HTERT RPE-1 (cell line): ENCODE results near the gene SMURF1.

Experiments used
- in situ Hi-C: fragments of 300-500 bp; cut with MboI; formaldehyde crosslinking; loops from 4 replicates; pipeline ENCODE4 v1.14.3; 2020; ENCODE audit warnings: low sequenced_read_pairs

The SMURF1 gene

DNA sequence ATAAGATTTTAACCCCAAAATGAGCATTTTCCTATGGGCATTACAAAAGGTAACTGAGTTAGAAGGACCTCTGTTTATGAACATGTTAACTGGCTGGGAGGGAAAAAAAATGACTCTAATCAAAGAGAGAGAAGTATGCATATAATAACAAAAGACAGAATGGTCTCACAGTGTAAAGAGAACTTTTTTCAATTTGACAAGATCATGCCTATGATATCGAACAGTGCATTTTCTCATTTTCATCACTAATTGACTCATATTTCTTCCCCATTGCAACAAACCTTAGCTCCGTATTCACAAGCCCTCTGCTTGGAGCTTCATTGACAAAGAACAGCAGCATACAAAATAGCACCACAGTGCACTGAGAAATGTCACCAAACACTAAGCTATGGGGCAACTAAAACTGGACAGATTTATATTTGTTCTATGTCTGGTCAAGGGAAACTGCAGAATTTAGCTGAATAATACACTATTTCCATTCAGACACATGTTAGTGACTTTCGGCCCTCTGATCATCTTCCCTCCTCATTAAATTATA is 45.6 kb downstream of the SMURF1 start:
- in situ Hi-C loops: no loop called here

DNA sequence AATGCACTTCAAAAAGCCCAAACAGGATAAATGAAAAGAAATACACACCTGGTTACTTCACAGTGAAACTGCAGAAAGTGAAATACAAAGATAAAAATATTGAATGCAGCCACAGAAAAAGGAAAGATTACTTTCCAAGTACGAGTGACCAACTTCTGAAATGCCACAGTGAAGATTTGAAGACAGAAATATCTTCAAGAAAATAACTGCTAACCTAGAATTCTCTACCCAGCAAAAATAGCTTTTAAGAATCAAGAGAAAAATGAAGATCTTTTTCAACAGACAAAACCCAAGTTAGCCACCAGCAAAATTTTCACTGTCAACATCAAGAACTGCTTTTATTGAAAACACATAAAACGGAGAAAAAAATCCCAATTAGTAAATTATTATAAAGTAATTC is 46.2 kb downstream of the SMURF1 start:
- in situ Hi-C loops: no loop called here

DNA sequence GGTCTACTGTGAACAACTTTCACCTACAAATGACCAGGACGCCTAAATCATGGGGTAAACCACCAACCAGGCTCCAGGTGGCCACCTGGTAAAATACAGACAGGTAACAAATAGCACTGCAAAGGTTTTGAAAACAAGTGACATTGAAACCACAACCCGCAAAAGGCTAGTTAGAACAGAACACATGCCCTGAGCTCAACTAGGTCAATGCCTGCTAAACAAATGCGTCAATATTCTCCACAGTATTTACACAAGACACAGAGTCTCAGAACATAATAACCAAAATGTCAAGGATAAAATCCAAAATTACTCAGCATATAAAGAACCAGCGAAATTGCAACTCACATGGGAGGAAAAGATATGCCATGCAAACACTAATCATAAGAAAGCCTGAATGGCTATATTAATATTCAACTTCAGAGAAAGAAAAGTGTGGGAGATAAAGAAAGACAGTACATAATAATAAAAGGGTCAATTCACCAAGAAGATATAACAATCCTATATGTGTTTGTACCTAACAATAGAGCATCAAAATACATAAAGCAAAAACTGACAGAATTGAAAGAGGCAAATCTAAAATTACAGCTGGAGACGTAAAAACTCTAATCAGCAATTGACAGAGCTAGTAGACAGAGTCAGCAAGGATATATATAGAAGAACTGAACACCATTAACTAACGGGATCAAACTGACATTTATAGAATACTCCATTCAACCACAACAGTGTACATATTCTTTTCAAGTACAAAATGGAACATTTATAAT is 47.6 kb downstream of the SMURF1 start:
- in situ Hi-C loops: no loop called here

- in situ Hi-C loops: no loop called here
Observed at GRCh38 chr7:99095698-99096097, 48.2 kb downstream of the SMURF1 start.

DNA sequence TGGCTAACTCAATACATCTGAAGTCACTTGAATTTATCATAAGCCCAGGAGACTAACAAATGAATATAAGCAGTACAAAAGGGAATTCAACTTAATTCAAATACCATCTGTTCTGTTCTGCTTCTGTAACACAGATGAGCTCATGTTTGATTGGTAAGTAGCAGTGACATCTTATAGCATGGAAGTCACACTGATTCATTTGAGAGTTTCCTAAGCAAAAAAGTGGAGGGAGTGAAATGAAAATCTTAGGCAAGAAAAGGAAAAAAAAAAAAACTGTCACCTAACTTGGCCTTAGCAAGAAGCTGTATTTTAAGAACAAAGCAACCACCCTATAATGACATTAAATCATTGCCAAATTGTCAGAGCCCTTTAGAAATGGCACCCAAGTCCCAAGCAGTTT is 49.5 kb downstream of the SMURF1 start:
- in situ Hi-C loops: no loop called here

DNA sequence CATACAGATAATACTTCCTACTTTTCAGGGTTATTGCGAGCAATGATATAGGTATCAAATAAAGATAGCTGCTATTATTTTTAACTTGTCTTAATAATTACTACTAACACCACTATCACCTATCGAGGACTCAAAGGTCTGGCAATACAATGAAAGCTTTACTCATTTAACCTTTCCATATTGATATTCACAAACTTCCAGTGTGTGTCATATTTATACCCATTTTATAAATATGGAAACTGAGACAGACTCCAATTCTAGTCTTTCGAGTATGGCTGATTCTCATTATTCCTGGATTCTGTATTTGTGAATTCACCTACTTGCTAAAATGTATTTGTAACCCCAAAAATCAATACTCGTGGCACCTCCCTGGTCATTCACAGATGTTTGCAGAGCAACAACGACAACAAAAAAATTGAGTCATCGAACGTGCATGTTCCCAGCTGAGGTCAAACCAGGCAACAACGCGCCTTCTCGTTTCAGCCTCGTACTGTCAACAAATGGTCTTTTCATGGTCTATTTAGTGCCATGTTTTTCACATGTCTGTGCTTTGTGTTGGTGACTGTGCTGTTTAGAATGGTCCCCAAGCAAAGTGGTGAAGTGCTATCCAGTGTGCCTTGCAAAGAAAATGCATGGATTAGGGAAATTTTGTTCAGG is 51.7 kb downstream of the SMURF1 start:
- in situ Hi-C loops: no loop called here

DNA sequence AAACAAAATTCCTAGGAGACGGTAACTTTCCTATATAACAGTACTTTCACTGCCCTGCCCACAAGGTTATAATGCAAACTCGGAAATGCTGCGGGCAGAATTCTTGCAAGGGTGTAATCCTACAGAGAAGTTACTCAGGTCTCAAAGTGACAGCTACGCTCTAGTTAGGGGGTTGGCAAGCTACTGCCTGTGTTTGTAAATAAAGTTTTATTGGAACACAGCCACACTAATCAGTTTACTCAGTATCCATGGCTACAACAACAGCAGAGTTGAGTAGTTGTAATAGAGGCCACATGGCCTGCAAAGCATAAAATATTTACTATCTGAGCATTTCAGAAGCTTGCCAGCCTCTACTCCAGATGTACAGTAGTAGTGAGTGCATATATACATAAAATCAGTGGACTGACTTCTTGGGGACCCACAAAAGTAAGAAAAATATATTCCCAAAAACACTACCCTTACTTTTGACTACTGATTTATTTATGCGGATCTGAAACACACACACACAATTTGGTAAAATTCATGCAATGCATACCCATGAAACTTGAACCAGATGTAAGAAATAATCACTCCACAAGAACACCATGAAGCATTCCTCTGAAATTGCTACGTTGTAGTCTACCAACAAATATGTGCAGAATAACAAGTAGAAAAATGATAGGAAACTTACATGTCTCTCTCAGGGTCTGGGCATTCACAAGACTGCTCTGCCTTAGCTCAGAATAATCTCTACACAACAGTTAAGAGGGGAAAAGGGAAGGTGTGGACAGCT is 53.0 kb downstream of the SMURF1 start:
- in situ Hi-C loops: no loop called here

DNA sequence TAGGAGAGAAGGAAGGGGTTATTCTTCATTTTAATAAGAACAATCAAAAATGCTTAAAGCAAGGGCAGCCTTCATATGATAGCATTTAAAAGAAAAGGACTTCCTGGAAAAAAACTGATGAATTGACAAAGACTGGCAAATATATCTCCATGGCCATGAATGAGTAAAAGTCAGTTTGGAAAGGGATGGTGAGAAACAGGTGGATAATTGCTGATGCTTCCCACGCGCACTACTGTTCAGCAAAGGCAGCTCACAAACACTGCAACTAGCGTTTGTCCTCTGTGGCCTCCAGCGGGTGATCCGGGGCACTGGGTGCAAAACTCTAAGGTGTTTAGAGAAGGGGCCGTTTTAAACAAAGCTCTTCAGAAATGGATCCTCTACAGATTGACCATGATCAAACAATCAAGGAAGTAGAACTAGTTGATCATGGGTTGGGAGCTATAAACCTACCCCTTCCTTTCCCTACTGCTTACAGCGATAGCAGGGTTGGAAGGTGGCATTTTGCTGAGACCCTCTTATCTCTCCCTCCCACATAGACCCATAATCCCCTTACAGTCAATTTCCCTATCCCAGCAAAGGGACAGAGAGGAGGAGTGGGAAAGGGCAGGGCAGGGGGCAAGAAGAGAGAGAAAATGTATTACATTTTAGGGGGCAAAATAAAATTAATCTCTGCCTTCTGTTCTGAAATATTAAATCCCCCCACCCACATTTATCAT is 53.8 kb downstream of the SMURF1 start:
- in situ Hi-C loops: no loop called here

- in situ Hi-C loops: no loop called here
Observed at GRCh38 chr7:99086944-99087343, 57.0 kb downstream of the SMURF1 start.

DNA sequence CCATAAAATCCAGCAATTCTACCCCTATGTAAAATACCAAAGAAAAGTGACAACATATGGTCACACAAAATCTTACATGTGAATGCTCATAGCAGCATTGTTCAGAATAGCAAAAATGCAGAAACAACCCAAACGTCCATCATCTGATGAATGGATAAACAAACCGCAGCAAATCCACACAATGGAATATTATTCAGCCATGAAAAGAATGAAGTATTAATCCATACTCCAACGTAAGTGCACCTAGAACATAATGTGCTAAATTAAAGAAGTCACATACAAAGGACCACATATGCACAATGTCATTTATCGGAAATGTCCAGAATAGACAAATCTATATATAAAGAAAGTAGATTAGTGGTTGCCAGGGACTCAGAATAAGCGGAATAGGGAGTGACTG is 57.4 kb downstream of the SMURF1 start:
- in situ Hi-C loops: no loop called here

GRCh38 chr7:99083733-99084132 is 60.2 kb downstream of the SMURF1 start:
- in situ Hi-C loops: no loop called here

DNA sequence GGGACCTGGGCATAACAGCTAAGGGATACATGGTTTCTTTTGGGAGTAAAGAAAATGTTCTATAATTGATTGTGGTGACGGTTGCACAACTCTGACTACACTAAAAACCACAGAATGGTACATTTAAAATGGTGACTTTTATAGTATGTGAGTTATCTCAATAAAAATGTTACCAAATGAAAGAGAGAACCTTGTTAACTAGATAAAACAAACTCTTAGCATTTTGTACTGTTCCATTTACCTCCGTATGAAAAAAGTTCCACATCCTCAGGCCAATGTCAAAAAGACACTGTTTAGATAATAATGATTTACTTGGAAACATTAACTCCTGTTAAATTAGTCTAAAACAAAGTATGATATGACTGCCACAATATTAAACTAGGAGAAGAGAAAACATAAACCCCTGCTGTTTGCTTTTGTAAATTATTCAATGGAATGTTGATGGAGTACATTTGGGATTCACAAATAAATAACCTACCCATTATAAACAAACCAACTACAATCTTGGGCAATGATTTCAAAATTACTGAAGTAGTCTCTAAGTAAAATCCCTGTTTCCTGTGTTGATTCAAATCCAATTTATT is 60.7 kb downstream of the SMURF1 start:
- in situ Hi-C loops: no loop called here

GRCh38 chr7:99080679-99081078 is 63.2 kb downstream of the SMURF1 start:
- in situ Hi-C loops: no loop called here

GRCh38 chr7:99079104-99079503 is 64.8 kb downstream of the SMURF1 start:
- in situ Hi-C loops: no loop called here

- in situ Hi-C loops: no loop called here
Observed at GRCh38 chr7:99078416-99078815, 65.5 kb downstream of the SMURF1 start.

DNA sequence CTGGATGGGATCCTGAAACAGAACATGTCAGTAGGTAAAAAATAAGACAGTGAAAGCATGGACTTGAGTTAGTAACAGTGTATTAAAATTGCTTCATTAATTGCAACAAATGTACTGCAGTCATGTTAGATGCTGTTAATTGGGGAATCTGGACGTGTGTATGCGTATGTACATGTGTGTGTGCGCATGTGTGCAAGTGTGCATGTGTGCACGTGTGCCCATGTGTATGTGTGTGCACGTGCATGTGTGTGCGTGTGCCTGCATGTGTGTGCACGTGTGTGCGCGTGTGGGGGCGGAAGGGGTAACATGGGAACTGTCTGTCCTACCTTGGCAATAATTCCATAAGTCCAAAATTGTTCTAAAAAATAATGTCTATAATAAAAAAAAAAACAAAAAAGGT is 67.3 kb downstream of the SMURF1 start:
- in situ Hi-C loops: no loop called here

- in situ Hi-C loops: no loop called here
Observed at GRCh38 chr7:99073839-99074446, 70.0 kb downstream of the SMURF1 start.

- in situ Hi-C loops: no loop called here
Observed at GRCh38 chr7:99072126-99072525, 71.8 kb downstream of the SMURF1 start.

DNA sequence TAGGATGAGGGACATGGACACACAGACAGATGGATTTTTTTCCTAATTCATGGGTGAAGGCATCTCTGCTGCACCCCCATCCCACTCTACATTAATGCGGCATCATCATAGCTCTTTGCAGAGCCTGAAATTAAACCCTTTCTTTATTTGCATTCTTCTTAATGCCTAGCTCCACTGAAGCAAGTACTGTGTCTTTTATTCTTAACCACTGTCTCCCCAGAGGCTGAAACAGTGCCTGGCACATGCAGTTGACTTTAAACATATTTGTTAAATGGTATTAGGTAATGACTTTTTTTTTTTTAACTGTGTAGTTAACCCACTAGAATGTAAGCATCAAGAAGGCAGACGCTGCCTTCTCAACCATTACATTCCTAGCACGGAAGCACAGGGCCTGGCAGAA is 73.5 kb downstream of the SMURF1 start:
- in situ Hi-C loops: no loop called here
